HFFc6 (cell line): ENCODE data around the gene ZNF267. TPM values are rescaled to one million over a fixed set of nuclear protein-coding genes. Genes with fewer than 3 reads are reported as not detected.

Source experiments
- DNase-seq: peaks from one replicate; pipeline ENCODE4 v3.0.0-alpha.2; 2018
- H3K27ac Mint-ChIP-seq: 2 replicates; pipeline ENCODE4 v1.8.0; 2020; ENCODE audit warnings: mild to moderate bottlenecking, mixed read lengths
- H3K27me3 Mint-ChIP-seq: 2 replicates; pipeline ENCODE4 v1.8.0; 2021; ENCODE audit warnings: mild to moderate bottlenecking, moderate library complexity, mixed read lengths; ENCODE audit not compliant: insufficient read depth
- H3K36me3 Mint-ChIP-seq: 2 replicates; pipeline ENCODE4 v1.8.0; 2021; ENCODE audit warnings: low read depth, mixed read lengths
- H3K4me1 Mint-ChIP-seq: 2 replicates; pipeline ENCODE4 v1.8.0; 2020; ENCODE audit warnings: low read depth, mixed read lengths
- H3K4me3 Mint-ChIP-seq: 2 replicates; pipeline ENCODE4 v1.8.0; 2020; ENCODE audit warnings: mild to moderate bottlenecking, moderate library complexity, mixed read lengths
- H3K9me3 Mint-ChIP-seq: 2 replicates; pipeline ENCODE4 v1.8.0; 2020; ENCODE audit warnings: mild to moderate bottlenecking, mixed read lengths
- CTCF ChIP-seq: fragments of 200-600 bp; sonication (generic); IDR thresholded peaks from 2 replicates; pipeline ENCODE4 v1.5.0; 2021; ENCODE audit warnings: antibody characterized with exemption, mild to moderate bottlenecking
- total RNA-seq, 6 experiments: library from RNA; stranded (reverse); fragmentation: NEBNext Ultra II Directional; extraction: Animal tissue kit (Norgen Biotek cat#: 25700); gene quantifications; 2 replicates in 1 of 6; 3 replicates in 5 of 6; pipeline ENCODE4 v1.2.3, GENCODE V29; 2021

ZNF267 gene
- total RNA-seq, 6 experiments from 2014 or later, result 5.5 to 8.9 (median 6.9) TPM

- no peaks in the 10 kb centered on the region for H3K36me3 Mint-ChIP-seq
- H3K27ac Mint-ChIP-seq, result peak overlapping the region; percentile 89
- peak overlapping the region; percentile 79 for H3K4me3 Mint-ChIP-seq
- no peak for TF ChIP-seq CTCF
- H3K9me3 Mint-ChIP-seq, result no peaks in the 10 kb centered on the region
- H3K27me3 Mint-ChIP-seq, result peaks cover 10% of the 10 kb centered on the region
- DNase-seq, result peak; percentile 94
- peaks cover 27% of the 10 kb centered on the region for H3K4me1 Mint-ChIP-seq
Measured at GRCh38 chr16:31869511-31870201, 4.0 kb upstream of the ZNF267 start.

GRCh38 chr16:31870809-31871208, 2.8 kb upstream of the ZNF267 start:
- Mint-ChIP-seq H3K4me3 (no peak overlapping the region), H3K4me1 (peaks cover 39% of the 10 kb centered on the region), H3K27me3 (peaks cover 4% of the 10 kb centered on the region), H3K27ac (no peak overlapping the region), H3K9me3 (no peaks in the 10 kb centered on the region), H3K36me3 (no peaks in the 10 kb centered on the region)
- TF ChIP-seq CTCF, result no peak
- DNase-seq, result no peak

- TF ChIP-seq CTCF, result no peak
- H3K36me3 Mint-ChIP-seq, result no peaks in the 10 kb centered on the region
- no peak for DNase-seq
- peaks cover 46% of the 10 kb centered on the region for H3K4me1 Mint-ChIP-seq
- H3K9me3 Mint-ChIP-seq, result no peaks in the 10 kb centered on the region
- no peak overlapping the region for H3K4me3 Mint-ChIP-seq
- H3K27me3 Mint-ChIP-seq, result peaks cover 4% of the 10 kb centered on the region
- H3K27ac Mint-ChIP-seq, result no peak overlapping the region
Measured at GRCh38 chr16:31871510-31871909, 2.1 kb upstream of the ZNF267 start.

- H3K9me3 Mint-ChIP-seq, result no peaks in the 10 kb centered on the region
- no peaks in the 10 kb centered on the region for H3K36me3 Mint-ChIP-seq
- H3K27ac Mint-ChIP-seq, result no peak overlapping the region
- no peak overlapping the region for H3K4me3 Mint-ChIP-seq
- no peak for TF ChIP-seq CTCF
- H3K4me1 Mint-ChIP-seq, result peaks cover 53% of the 10 kb centered on the region
- H3K27me3 Mint-ChIP-seq, result peaks cover 4% of the 10 kb centered on the region
- DNase-seq, result no peak
Measured at GRCh38 chr16:31872201-31872600, 1.4 kb upstream of the ZNF267 start.

- Mint-ChIP-seq H3K27ac (peak overlapping the region; percentile 97), H3K4me1 (peaks cover 63% of the 10 kb centered on the region), H3K9me3 (no peaks in the 10 kb centered on the region), H3K27me3 (peaks cover 3% of the 10 kb centered on the region; the same call in 1 of the 2 replicates), H3K36me3 (peaks cover 11% of the 10 kb centered on the region), H3K4me3 (peak overlapping the region; percentile 90)
- no peak for TF ChIP-seq CTCF
- peak; percentile 13 for DNase-seq
Measured at GRCh38 chr16:31874366-31875111, 932 bp downstream of the ZNF267 start.
